HepG2 (cell line): Measurements from ENCODE around the gene FIBP. TPM values are rescaled to one million over a fixed set of nuclear protein-coding genes. Genes with fewer than 3 reads are reported as not detected.
A peak's percentile ranks its signal among the peaks of the same experiment; 100 is the strongest.

ENCODE experiments used
- MTA1 ChIP-seq: sonication (generic); formaldehyde crosslinking; IDR thresholded peaks from 2 replicates; pipeline ENCODE4 v1.4.0; 2020; ENCODE audit warnings: missing genetic modification reagents, mild to moderate bottlenecking, borderline replicate concordance
- NAIF1 ChIP-seq: sonication (generic); formaldehyde crosslinking; IDR thresholded peaks from 2 replicates; pipeline ENCODE4 v1.5.0; 2020; ENCODE audit warnings: mild to moderate bottlenecking, missing genetic modification reagents, borderline replicate concordance
- RFX1 ChIP-seq: fragments of 450-650 bp; IDR thresholded peaks from 2 replicates; pipeline ENCODE4 v1.6.1; 2017
- RNF2 ChIP-seq: fragments of 450-650 bp; conservative IDR thresholded peaks from 2 replicates; pipeline ENCODE4 v1.6.1; 2016; ENCODE audit warnings: low read depth
- ZFP37 ChIP-seq: sonication (generic); formaldehyde crosslinking; IDR thresholded peaks from 2 replicates; pipeline ENCODE4 v1.4.0; 2020; ENCODE audit warnings: missing genetic modification reagents, borderline replicate concordance
- ZNF33B ChIP-seq: sonication (generic); formaldehyde crosslinking; IDR thresholded peaks from 2 replicates; pipeline ENCODE4 v1.5.1; 2020; ENCODE audit warnings: mild to moderate bottlenecking, missing genetic modification reagents
- polyA plus RNA-seq, 8 experiments: library from polyadenylated mRNA; depleted of rRNA in 3 of 8; stranded (reverse) in 7 of 8; unstranded in 1 of 8; fragments of >200 nt; fragmentation: Illumina TruSeq in 4 of 8; extraction: Trizol in 4 of 8; gene quantifications; 2 replicates each; pipeline versions ENCODE4 v1.2.1 to v1.2.3, GENCODE V29; 2011 to 2016; ENCODE audit warnings: low read depth in 4 of 8, missing spikeins in 1 of 8, mixed read lengths in 1 of 8; ENCODE audit not compliant: insufficient read depth in 1 of 8
- total RNA-seq, 5 experiments: library from RNA; depleted of rRNA; stranded (reverse); fragments of >200 nt; fragmentation: Illumina TruSeq; extraction: Trizol; gene quantifications; 2 replicates each; pipeline ENCODE4 v1.2.3, GENCODE V29; 2016; ENCODE audit warnings: low read depth in 1 of 5
- TF ChIP-seq, protein P1 (sequence below): sonication (generic); formaldehyde crosslinking; IDR thresholded peaks from 2 replicates; pipeline ENCODE4 v1.4.0; 2020; ENCODE audit warnings: mild to moderate bottlenecking, missing genetic modification reagents
- TF ChIP-seq, protein P2 (sequence below): sonication (generic); formaldehyde crosslinking; IDR thresholded peaks from 2 replicates; pipeline ENCODE4 v1.5.1; 2020; ENCODE audit warnings: mild to moderate bottlenecking, missing genetic modification reagents, moderate library complexity
- TF ChIP-seq, protein P3 (sequence below): sonication (generic); formaldehyde crosslinking; IDR thresholded peaks from 2 replicates; pipeline ENCODE4 v1.5.1; 2020; ENCODE audit warnings: missing genetic modification reagents, mild to moderate bottlenecking, borderline replicate concordance
- TF ChIP-seq, protein P4 (sequence below): sonication (generic); formaldehyde crosslinking; IDR thresholded peaks from 2 replicates; pipeline ENCODE4 v1.4.0; 2020; ENCODE audit warnings: missing genetic modification reagents
- TF ChIP-seq, protein P5 (sequence below): IDR thresholded peaks from 2 replicates; pipeline ENCODE4 v1.6.1; 2016; ENCODE audit warnings: missing compliant biosample characterization, missing genetic modification reagents, borderline replicate concordance
- TF ChIP-seq, protein P6 (sequence below): sonication (generic); formaldehyde crosslinking; IDR thresholded peaks from 2 replicates; pipeline ENCODE4 v1.4.0; 2020; ENCODE audit warnings: mild to moderate bottlenecking, missing genetic modification reagents

FIBP gene
- total and polyA plus RNA-seq, 2 of the 13 experiments (the other 11 are each of a cell fraction or from before 2014, with no cell fraction given), result 42.9 to 62.1 TPM

DNA sequence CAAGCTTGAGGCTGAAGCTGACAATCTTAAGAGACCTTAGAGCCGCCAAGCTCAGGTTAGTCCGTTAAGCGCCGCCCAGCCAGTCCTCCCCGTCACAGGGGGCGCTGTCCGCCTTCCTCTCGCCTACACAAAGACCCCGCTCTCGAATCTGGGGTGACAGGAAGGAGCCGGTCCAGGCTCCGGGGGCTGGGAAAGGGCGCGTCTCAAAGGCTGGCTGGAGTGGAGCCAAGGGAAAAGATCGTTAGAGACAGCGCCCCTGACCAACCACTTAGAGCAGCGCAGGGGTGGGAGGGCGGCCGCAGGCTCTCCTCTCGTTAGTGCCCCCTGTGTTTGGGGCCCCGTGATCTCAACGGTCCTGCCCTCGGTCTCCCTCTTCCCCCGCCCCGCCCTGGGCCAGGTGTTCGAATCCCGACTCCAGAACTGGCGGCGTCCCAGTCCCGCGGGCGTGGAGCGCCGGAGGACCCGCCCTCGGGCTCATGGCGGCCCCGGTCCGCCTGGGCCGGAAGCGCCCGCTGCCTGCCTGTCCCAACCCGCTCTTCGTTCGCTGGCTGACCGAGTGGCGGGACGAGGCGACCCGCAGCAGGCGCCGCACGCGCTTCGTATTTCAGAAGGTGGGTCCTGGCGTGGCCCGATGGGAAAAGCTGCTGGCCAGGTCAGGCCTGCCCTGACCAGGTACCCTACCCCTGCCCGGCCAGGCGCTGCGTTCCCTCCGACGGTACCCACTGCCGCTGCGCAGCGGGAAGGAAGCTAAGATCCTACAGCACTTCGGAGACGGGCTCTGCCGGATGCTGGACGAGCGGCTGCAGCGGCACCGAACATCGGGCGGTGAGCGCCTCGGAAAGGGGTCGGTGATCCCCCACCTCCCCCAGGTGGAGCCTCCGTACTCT lies 27.8 kb downstream of the FIBP start, which contains the start of gene MUS81 (continued):
- TF ChIP-seq, protein P1, sequence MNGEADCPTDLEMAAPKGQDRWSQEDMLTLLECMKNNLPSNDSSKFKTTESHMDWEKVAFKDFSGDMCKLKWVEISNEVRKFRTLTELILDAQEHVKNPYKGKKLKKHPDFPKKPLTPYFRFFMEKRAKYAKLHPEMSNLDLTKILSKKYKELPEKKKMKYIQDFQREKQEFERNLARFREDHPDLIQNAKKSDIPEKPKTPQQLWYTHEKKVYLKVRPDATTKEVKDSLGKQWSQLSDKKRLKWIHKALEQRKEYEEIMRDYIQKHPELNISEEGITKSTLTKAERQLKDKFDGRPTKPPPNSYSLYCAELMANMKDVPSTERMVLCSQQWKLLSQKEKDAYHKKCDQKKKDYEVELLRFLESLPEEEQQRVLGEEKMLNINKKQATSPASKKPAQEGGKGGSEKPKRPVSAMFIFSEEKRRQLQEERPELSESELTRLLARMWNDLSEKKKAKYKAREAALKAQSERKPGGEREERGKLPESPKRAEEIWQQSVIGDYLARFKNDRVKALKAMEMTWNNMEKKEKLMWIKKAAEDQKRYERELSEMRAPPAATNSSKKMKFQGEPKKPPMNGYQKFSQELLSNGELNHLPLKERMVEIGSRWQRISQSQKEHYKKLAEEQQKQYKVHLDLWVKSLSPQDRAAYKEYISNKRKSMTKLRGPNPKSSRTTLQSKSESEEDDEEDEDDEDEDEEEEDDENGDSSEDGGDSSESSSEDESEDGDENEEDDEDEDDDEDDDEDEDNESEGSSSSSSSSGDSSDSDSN, result peak; percentile 76
- TF ChIP-seq ZFP37 (no peak), RNF2 (no peak), MTA1 (CRISPR knock-in tag) (0 out of 2 replicates have a peak, but pooled peaks have one; percentile 10), RFX1 (no peak), ZNF33B (CRISPR knock-in tag) (no peak), NAIF1 (CRISPR knock-in tag) (peak; percentile 73; the same call in 1 of the 2 replicates)
- TF ChIP-seq, protein P2, sequence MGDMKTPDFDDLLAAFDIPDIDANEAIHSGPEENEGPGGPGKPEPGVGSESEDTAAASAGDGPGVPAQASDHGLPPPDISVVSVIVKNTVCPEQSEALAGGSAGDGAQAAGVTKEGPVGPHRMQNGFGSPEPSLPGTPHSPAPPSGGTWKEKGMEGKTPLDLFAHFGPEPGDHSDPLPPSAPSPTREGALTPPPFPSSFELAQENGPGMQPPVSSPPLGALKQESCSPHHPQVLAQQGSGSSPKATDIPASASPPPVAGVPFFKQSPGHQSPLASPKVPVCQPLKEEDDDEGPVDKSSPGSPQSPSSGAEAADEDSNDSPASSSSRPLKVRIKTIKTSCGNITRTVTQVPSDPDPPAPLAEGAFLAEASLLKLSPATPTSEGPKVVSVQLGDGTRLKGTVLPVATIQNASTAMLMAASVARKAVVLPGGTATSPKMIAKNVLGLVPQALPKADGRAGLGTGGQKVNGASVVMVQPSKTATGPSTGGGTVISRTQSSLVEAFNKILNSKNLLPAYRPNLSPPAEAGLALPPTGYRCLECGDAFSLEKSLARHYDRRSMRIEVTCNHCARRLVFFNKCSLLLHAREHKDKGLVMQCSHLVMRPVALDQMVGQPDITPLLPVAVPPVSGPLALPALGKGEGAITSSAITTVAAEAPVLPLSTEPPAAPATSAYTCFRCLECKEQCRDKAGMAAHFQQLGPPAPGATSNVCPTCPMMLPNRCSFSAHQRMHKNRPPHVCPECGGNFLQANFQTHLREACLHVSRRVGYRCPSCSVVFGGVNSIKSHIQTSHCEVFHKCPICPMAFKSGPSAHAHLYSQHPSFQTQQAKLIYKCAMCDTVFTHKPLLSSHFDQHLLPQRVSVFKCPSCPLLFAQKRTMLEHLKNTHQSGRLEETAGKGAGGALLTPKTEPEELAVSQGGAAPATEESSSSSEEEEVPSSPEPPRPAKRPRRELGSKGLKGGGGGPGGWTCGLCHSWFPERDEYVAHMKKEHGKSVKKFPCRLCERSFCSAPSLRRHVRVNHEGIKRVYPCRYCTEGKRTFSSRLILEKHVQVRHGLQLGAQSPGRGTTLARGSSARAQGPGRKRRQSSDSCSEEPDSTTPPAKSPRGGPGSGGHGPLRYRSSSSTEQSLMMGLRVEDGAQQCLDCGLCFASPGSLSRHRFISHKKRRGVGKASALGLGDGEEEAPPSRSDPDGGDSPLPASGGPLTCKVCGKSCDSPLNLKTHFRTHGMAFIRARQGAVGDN, result peak; percentile 67; the same call in 1 of the 2 replicates
- TF ChIP-seq, protein P3, sequence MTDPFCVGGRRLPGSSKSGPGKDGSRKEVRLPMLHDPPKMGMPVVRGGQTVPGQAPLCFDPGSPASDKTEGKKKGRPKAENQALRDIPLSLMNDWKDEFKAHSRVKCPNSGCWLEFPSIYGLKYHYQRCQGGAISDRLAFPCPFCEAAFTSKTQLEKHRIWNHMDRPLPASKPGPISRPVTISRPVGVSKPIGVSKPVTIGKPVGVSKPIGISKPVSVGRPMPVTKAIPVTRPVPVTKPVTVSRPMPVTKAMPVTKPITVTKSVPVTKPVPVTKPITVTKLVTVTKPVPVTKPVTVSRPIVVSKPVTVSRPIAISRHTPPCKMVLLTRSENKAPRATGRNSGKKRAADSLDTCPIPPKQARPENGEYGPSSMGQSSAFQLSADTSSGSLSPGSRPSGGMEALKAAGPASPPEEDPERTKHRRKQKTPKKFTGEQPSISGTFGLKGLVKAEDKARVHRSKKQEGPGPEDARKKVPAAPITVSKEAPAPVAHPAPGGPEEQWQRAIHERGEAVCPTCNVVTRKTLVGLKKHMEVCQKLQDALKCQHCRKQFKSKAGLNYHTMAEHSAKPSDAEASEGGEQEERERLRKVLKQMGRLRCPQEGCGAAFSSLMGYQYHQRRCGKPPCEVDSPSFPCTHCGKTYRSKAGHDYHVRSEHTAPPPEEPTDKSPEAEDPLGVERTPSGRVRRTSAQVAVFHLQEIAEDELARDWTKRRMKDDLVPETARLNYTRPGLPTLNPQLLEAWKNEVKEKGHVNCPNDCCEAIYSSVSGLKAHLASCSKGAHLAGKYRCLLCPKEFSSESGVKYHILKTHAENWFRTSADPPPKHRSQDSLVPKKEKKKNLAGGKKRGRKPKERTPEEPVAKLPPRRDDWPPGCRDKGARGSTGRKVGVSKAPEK (CRISPR knock-in tag), result no peak
- TF ChIP-seq, protein P4, sequence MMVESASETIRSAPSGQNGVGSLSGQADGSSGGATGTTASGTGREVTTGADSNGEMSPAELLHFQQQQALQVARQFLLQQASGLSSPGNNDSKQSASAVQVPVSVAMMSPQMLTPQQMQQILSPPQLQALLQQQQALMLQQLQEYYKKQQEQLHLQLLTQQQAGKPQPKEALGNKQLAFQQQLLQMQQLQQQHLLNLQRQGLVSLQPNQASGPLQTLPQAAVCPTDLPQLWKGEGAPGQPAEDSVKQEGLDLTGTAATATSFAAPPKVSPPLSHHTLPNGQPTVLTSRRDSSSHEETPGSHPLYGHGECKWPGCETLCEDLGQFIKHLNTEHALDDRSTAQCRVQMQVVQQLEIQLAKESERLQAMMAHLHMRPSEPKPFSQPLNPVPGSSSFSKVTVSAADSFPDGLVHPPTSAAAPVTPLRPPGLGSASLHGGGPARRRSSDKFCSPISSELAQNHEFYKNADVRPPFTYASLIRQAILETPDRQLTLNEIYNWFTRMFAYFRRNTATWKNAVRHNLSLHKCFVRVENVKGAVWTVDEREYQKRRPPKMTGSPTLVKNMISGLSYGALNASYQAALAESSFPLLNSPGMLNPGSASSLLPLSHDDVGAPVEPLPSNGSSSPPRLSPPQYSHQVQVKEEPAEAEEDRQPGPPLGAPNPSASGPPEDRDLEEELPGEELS (CRISPR knock-in tag), result peak; percentile 41; the same call in 1 of the 2 replicates
- TF ChIP-seq, protein P5, sequence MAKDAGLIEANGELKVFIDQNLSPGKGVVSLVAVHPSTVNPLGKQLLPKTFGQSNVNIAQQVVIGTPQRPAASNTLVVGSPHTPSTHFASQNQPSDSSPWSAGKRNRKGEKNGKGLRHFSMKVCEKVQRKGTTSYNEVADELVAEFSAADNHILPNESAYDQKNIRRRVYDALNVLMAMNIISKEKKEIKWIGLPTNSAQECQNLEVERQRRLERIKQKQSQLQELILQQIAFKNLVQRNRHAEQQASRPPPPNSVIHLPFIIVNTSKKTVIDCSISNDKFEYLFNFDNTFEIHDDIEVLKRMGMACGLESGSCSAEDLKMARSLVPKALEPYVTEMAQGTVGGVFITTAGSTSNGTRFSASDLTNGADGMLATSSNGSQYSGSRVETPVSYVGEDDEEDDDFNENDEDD (CRISPR knock-in tag), result peak; percentile 61; the same call in 1 of the 2 replicates
- TF ChIP-seq, protein P6, sequence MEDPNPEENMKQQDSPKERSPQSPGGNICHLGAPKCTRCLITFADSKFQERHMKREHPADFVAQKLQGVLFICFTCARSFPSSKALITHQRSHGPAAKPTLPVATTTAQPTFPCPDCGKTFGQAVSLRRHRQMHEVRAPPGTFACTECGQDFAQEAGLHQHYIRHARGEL (CRISPR knock-in tag), result peak; percentile 82
